ENCODE measurements around the gene NPIPA5. TPM values are rescaled to one million over a fixed set of nuclear protein-coding genes. Genes with fewer than 3 reads are reported as not detected.

The NPIPA5 gene
- total and polyA plus RNA-seq, 2 of the 13 experiments (the other 11 are each of a cell fraction or from before 2014, with no cell fraction given), result 9.7 to 21.5 TPM

DNA sequence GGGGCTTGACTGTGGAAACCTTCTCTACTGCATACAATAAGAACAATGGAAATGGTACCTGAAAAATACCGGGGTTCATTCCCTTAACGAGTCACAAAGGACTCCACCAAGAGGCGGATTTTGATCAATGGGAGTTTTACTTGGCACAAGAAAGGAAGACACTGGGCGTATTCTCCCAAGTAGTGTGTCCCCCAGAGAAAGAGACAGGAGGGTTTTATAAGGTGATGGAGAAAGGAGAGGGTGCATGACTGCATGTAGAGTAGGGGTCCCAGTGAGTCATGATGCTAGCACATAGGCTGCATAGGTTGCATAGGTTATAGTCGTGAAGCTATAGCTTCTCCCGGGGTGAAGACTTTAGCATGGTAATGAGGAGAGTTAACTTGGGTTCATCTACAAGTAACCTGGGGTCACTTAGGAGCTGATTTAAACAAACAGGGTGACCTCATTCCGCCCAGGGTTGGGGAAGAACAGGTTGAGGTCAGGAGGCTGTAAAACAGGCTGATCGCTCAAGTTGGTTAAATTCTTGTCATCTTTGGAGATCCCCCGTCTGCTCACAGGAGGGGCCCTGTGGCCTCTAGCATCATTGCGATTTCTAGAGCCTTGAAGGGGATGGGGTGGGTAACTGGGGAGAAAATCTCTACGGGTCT lies 19.0 kb upstream of the NPIPA5 start (continued):
- TF ChIP-seq ZBTB3 (CRISPR knock-in tag; IDR thresholded peaks at IDR 0.05; ENCODE audit: borderline replicate concordance, low read depth) (no peak), RXRB (CRISPR knock-in tag; IDR thresholded peaks at IDR 0.05; ENCODE audit: borderline replicate concordance) (0 out of 2 replicates have a peak, but pooled peaks have one; percentile 1), RBM39 (IDR thresholded peaks at IDR 0.05; ENCODE audit: low read depth, low read length, poor library complexity, severe bottlenecking) (no peak), ZNF792 (CRISPR knock-in tag; IDR thresholded peaks at IDR 0.05) (no peak), CEBPG (CRISPR knock-in tag; IDR thresholded peaks at IDR 0.05) (no peak), AHR (CRISPR knock-in tag; IDR thresholded peaks at IDR 0.05) (no peak), ZNF615 (CRISPR knock-in tag; IDR thresholded peaks at IDR 0.05; ENCODE audit: borderline replicate concordance) (no peak), THRA (CRISPR knock-in tag; IDR thresholded peaks at IDR 0.05; ENCODE audit: borderline replicate concordance) (0 out of 2 replicates have a peak, but pooled peaks have one; percentile 13), ZBTB46 (CRISPR knock-in tag; IDR thresholded peaks at IDR 0.05; ENCODE audit: borderline replicate concordance) (no peak), SOX6 (IDR thresholded peaks at IDR 0.05) (no peak), SOX6 (CRISPR knock-in tag; IDR thresholded peaks at IDR 0.05) (peak; percentile 19; the same call in 1 of the 2 replicates), ZNF446 (CRISPR knock-in tag; IDR thresholded peaks at IDR 0.05) (no peak), PHF5A (CRISPR knock-in tag; IDR thresholded peaks at IDR 0.05; ENCODE audit: low read depth, unreplicated experiment) (no peak), NFYC (CRISPR knock-in tag; IDR thresholded peaks at IDR 0.05) (no peak), ZNF569 (CRISPR knock-in tag; IDR thresholded peaks at IDR 0.05; ENCODE audit: borderline replicate concordance) (no peak), MYC (CRISPR knock-in tag; IDR thresholded peaks at IDR 0.05; ENCODE audit: borderline replicate concordance) (no peak), GFI1 (CRISPR knock-in tag; IDR thresholded peaks at IDR 0.05; ENCODE audit: borderline replicate concordance) (no peak), ZMYM4 (CRISPR knock-in tag; IDR thresholded peaks at IDR 0.05) (peak; percentile 10; the same call in 1 of the 2 replicates), MED13 (CRISPR knock-in tag; IDR thresholded peaks at IDR 0.05) (no peak), ARHGAP35 (CRISPR knock-in tag; IDR thresholded peaks at IDR 0.05; ENCODE audit: borderline replicate concordance) (0 out of 2 replicates have a peak, but pooled peaks have one; percentile 19), ZSCAN30 (CRISPR knock-in tag; IDR thresholded peaks at IDR 0.05) (no peak), ARID2 (CRISPR knock-in tag; IDR thresholded peaks at IDR 0.05; ENCODE audit: borderline replicate concordance) (no peak), SRY (CRISPR knock-in tag; IDR thresholded peaks at IDR 0.05) (peak; percentile 54; the same call in 1 of the 2 replicates), ZBTB7A (CRISPR knock-in tag; IDR thresholded peaks at IDR 0.05) (no peak), ZSCAN31 (CRISPR knock-in tag; IDR thresholded peaks at IDR 0.05; ENCODE audit: low read depth) (no peak), CERS6 (CRISPR knock-in tag; IDR thresholded peaks at IDR 0.05) (no peak)

Data from HepG2 (cell line).